Measurements from ENCODE around the gene ZSWIM6.
"Not testable (repeated sequence)": the region's sequence is repeated elsewhere in the genome, so short reads cannot be mapped to it uniquely, and the experiment has no call there.

ZSWIM6 gene

DNA sequence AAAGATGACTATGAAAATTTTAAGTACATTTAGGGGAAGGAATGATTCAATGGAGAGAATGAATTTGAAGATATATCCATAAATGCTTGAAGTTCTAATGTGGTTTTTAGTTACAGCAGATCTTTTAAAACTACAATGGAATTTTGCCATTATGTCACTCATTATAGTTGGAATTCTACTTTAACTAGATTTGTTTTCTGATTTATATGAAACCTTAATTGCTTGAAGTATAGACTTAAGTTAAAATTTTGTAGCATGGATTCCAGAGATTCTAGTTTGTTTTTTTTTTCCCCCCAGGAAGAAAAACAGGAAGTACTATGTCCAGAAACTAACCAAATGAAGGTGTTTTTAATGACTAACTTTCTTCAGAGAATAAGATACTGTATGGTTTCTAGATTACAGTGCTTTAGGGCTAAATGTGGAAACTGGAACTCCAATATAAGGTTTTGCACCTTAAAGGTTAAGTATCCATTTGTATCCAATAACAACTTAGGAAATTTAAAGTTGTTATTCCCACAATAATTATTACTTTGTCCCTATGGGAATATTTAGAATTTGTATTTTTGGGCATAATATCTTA lies 70.3 kb downstream of the ZSWIM6 start:
- ChIA-PET CTCF (interaction anchor here (0.7 kb wide), 1 partner anchor 1619 kb away, joined by 3 read pairs; no protein-coding TSS in a partner anchor), POLR2A (interaction anchor here (1.3 kb wide), 1 partner anchor 71 kb away, joined by 4 read pairs; the partner anchor contains the start of gene ZSWIM6)
- no peak for DNase-seq (ENCODE audit: extremely low spot score)
- no peak for TF ChIP-seq SUZ12 (IDR thresholded peaks at IDR 0.05)
- TF ChIP-seq L3MBTL2 (conservative IDR thresholded peaks at IDR 0.05): no peak
- no peak for TF ChIP-seq NFRKB (IDR thresholded peaks at IDR 0.05)
- no peak for TF ChIP-seq CTBP1 (IDR thresholded peaks at IDR 0.05; ENCODE audit: borderline replicate concordance)
- TF ChIP-seq ZNF384 (IDR thresholded peaks at IDR 0.05): no peak
- no peak for TF ChIP-seq FOXA1 (IDR thresholded peaks at IDR 0.05)
- no peak for TF ChIP-seq HDGF (IDR thresholded peaks at IDR 0.05; ENCODE audit: borderline replicate concordance)
- TF ChIP-seq, protein P1, sequence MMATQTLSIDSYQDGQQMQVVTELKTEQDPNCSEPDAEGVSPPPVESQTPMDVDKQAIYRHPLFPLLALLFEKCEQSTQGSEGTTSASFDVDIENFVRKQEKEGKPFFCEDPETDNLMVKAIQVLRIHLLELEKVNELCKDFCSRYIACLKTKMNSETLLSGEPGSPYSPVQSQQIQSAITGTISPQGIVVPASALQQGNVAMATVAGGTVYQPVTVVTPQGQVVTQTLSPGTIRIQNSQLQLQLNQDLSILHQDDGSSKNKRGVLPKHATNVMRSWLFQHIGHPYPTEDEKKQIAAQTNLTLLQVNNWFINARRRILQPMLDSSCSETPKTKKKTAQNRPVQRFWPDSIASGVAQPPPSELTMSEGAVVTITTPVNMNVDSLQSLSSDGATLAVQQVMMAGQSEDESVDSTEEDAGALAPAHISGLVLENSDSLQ (IDR thresholded peaks at IDR 0.05): no peak
- TF ChIP-seq FOXM1 (IDR thresholded peaks at IDR 0.05; ENCODE audit: borderline replicate concordance): no peak
- TF ChIP-seq SP1 (IDR thresholded peaks at IDR 0.05): no peak

DNA sequence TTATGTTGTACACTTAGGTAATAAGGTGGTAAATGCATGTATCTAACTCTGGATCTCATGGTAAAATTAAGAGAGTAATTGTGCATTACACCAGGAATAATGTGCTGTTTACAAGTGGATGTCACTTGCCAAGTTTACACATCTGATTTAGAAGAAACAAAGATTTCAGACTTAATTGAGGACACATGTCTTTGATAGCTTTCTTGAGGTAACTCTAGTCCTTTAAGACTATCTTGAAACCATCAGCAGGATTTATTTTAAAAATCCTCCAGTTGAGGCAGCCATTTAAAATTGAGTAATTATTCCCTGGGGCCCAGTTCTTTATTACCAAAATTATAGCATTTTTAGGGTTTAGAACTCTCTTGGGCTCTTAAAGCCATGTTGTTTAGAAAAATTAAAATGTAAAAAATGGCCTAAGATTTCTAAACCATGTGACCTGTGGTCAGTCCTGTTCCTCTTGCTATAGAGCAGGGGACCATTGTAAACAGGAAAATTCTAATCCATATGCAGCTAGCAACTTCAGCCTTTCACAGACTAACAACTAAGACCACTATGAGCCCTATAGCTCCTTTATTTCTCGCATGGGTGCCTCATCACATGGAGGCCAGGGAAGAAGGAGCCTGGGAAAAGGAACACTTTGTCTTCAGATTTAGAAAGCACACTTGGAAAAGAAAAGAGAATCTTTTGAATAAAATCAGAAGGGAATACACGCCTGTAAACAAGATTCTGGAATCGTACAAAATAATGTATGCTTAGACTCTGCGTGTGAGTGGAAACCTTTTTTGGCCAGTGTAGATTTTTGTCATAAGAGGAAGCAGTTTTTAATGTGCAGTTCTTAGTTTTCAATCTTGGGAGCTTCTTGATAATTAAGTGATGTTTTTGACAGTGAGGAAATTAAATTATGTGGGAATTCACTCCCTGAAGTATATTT lies 71.2 kb downstream of the ZSWIM6 start:
- POLR2A ChIA-PET: interaction anchor here (1.3 kb wide), 1 partner anchor 72 kb away, joined by 4 read pairs; the partner anchor contains the start of gene ZSWIM6
- DNase-seq (ENCODE audit: extremely low spot score): no peak
- no peak for TF ChIP-seq NFRKB (IDR thresholded peaks at IDR 0.05)
- TF ChIP-seq FOXK2 (IDR thresholded peaks at IDR 0.05): no peak
- no peak for TF ChIP-seq FOXM1 (IDR thresholded peaks at IDR 0.05; ENCODE audit: borderline replicate concordance)
- no peak for TF ChIP-seq SUZ12 (IDR thresholded peaks at IDR 0.05)
- TF ChIP-seq TARDBP (IDR thresholded peaks at IDR 0.05): no peak
- CTCF ChIA-PET: interaction anchor here (0.6 to 0.7 kb wide), 3 partner anchors 10 to 1620 kb away, joined by 3 read pairs; no protein-coding TSS in a partner anchor

DNA sequence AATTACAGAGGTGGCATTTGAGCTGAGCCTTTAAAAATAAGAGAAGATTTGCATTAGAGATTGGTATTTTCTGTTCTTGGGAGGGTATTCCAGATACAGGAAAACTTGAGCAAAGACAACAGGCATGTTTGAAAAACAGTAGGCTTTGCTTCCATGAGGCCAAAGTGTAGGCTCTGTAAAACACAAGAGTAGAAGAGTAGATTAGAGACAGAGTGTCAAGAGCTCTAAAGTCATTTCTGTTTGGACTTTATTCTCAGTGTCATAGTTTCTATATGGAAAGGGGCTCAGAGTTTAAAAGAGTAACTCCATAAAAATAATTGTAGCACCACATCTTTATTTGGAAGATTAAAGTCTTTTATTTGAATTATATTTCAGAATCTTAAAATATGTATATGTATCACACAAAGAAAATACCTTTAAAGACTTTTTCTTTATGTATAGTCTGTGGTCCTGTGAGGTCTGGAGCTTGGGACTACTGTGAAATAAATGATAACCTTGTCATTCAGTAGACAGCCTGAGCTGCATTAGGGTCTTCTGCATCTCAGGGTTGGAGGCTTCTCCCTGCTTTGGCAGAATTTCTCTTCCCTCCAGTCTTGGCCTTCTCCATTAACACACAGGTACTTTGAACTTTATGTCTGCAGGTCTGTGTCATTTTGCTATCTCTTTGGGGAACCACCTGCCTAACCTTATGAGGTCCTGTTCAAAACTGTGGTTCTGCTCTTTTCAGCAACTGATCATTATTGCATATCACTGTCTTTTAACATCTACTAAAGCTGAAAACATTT lies 73.6 kb downstream of the ZSWIM6 start:
- ChIA-PET CTCF (interaction anchor here (0.6 kb wide), 1 partner anchor 737 kb away, joined by 4 read pairs; no protein-coding TSS in a partner anchor), POLR2A (no interaction called here)
- TF ChIP-seq CTBP1 (IDR thresholded peaks at IDR 0.05; ENCODE audit: borderline replicate concordance) (no peak), ARNT (IDR thresholded peaks at IDR 0.05) (no peak), ELF4 (IDR thresholded peaks at IDR 0.05) (no peak)
- TF ChIP-seq, protein P1 (IDR thresholded peaks at IDR 0.05): no peak
- no peak for DNase-seq (ENCODE audit: extremely low spot score)

DNA sequence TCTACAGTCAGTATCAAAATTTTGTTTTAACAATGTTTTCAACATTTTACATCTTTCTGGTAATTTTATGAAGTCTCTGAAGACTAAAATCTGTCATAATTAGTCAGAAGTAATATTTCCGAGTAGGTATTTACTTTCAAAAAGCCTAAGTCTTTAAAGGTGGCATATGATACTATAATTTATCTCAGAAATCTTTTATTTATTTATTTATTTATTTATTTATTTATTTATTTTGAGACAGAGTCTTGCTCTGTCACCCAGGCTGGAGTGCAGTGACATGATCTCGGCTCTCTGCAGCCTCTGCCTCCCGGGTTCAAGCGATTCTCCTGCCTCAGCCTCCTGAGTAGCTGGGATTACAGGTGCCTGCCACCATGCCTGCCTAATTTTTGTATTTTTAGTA lies 74.4 kb downstream of the ZSWIM6 start:
- CTCF ChIA-PET; DNase-seq (ENCODE audit: extremely low spot score); POLR2A ChIA-PET: not testable (repeated sequence)

DNA sequence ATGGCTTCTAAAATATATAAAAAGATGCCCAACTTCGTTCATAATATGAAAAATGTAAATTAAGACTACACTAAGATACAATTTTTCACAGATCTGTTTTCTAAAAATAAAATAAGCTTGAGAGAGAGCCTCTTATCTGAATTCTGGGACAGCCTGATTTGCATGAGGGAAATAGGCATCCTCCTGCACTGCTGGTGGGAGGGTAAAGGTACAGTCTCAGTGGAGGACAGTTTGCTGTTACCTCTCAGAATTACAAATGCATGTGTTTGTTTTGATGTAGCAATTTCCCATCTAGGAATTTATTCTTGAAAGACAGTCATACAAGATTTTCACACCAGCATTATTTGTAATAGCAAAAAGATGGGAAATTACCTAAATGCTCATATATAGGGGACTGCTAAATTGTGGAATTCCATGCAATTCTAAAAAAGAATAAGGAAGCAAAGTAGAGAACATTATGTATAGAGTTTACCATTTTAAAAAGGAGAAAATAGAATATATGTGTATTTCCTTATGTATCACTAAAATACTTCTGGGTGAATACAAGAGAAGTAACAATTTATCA lies 75.7 kb downstream of the ZSWIM6 start:
- ChIA-PET CTCF (no interaction called here), POLR2A (no interaction called here)
- no peak for TF ChIP-seq FOXA1 (IDR thresholded peaks at IDR 0.05)
- no peak for TF ChIP-seq CTBP1 (IDR thresholded peaks at IDR 0.05; ENCODE audit: borderline replicate concordance)
- TF ChIP-seq HDGF (IDR thresholded peaks at IDR 0.05; ENCODE audit: borderline replicate concordance): no peak
- no peak for TF ChIP-seq TARDBP (IDR thresholded peaks at IDR 0.05)
- no peak for TF ChIP-seq SUZ12 (IDR thresholded peaks at IDR 0.05)
- TF ChIP-seq ELF4 (IDR thresholded peaks at IDR 0.05): no peak
- TF ChIP-seq LEF1 (IDR thresholded peaks at IDR 0.05; ENCODE audit: borderline replicate concordance): no peak
- TF ChIP-seq ARNT (IDR thresholded peaks at IDR 0.05): no peak
- no peak for TF ChIP-seq BHLHE40 (IDR thresholded peaks at IDR 0.05; ENCODE audit: borderline replicate concordance)
- no peak for TF ChIP-seq FOXK2 (IDR thresholded peaks at IDR 0.05)
- DNase-seq (ENCODE audit: extremely low spot score): no peak

DNA sequence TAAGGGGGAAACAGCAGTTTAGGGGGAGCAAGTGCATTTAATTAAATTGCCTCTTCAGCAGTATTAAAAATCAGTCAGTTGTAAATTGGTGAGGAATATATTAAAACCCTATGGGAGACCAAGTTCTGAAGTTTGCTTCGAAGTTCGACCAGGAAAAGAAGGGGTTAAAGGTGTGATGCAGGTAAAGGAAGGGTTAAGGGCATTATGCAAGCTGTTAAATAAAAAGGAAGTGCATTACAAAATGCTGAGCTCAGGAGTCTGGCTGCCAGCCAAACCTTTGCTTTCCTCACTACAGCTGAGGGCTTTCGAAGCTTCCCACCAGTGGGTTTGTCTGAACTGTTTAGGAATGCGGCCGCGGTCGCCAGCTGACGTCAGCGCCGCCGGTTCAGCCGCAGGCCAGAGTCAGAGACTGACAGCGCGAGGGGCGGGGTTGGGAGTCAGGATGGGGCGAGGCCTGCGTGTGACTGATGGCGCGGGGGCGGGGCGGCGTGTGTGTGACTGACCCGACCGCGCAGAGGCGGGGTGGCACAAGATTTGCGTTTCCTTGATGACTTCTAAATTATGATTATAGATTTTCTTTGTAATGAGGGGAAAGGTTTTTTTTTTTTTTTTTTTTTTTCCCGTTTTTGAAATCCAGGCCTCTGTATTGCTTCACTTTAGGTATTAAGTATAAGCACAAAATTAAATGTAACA lies 76.6 kb downstream of the ZSWIM6 start:
- CTCF ChIA-PET: interaction anchor here (0.7 kb wide), 1 partner anchor 465 kb away, joined by 3 read pairs; no protein-coding TSS in a partner anchor
- TF ChIP-seq, protein P1 (IDR thresholded peaks at IDR 0.05): peak; percentile 98
- TF ChIP-seq HDGF (IDR thresholded peaks at IDR 0.05; ENCODE audit: borderline replicate concordance): no peak
- peak; percentile 91 for TF ChIP-seq NFRKB (IDR thresholded peaks at IDR 0.05)
- TF ChIP-seq CTBP1 (IDR thresholded peaks at IDR 0.05; ENCODE audit: borderline replicate concordance): no peak
- no peak; the same call in 1 of the 2 replicates for TF ChIP-seq LEF1 (IDR thresholded peaks at IDR 0.05; ENCODE audit: borderline replicate concordance)
- no peak for TF ChIP-seq TARDBP (IDR thresholded peaks at IDR 0.05)
- no peak for TF ChIP-seq BHLHE40 (IDR thresholded peaks at IDR 0.05; ENCODE audit: borderline replicate concordance)
- TF ChIP-seq ARNT (IDR thresholded peaks at IDR 0.05): no peak
- TF ChIP-seq ZNF384 (IDR thresholded peaks at IDR 0.05): no peak
- POLR2A ChIA-PET: interaction anchor here (0.9 to 1.5 kb wide), 2 partner anchors 42 to 77 kb away, joined by 3 to 8 read pairs; partner anchors contain the start of gene ZSWIM6

More for the DNA sequence above, 76.6 kb downstream of the ZSWIM6 start:
- peak; percentile 96 for DNase-seq (ENCODE audit: extremely low spot score)
